ENCODE data around the gene ITPKB. TPM values are rescaled to one million over a fixed set of nuclear protein-coding genes. Genes with fewer than 3 reads are reported as not detected.

Gene ITPKB
- total RNA-seq, 1 donor from 2014 or later = 44.1 TPM

DNA sequence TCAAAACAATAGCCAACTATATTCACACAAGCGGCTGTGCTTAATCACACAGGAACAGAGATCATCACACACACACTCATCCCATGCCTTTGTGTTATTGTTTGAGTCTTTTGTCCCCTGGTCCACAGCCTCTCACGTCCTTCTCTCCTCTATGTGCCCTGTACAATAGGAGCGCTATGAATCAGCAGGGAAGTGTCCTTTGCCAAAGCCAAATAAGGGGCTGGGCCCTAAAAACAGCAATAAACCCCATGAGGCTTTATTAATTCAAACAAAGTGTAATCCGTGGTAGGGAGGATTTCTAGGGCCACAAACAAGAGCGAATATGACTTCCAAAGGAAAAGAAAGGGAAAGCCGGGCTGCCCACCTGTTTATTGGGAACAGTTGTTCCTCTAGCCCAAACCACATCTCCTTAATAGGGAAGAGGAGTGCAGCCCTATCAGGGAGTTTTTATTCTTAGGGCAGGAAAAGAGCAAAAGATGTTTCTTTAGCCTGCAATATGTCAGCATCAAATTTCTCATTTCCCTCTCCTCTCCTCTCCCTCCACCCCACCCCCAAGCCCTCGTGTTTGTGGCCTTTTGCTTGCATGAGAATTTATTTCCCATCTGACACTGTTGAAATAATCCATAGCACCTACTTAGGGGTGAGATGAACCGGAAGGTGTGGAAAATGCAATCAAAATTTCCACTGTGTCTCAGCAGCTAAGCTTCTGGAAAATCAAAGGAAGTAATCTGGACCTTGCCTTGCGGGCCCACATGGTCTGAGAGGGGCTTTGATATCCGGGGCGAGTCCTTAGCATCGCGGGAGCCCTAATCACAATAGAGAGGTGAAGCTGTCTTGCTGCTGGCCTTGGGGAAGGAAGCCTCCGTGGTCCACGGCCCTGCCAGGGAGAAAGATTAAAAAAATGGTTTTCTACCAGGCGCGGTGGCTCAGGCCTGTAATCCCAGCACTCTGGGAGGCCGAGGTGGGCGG lies 45.3 kb upstream of the ITPKB start:
- DNase-seq = no peak
- intact Hi-C loops (cut with DNase I) = no loop called here

DNA sequence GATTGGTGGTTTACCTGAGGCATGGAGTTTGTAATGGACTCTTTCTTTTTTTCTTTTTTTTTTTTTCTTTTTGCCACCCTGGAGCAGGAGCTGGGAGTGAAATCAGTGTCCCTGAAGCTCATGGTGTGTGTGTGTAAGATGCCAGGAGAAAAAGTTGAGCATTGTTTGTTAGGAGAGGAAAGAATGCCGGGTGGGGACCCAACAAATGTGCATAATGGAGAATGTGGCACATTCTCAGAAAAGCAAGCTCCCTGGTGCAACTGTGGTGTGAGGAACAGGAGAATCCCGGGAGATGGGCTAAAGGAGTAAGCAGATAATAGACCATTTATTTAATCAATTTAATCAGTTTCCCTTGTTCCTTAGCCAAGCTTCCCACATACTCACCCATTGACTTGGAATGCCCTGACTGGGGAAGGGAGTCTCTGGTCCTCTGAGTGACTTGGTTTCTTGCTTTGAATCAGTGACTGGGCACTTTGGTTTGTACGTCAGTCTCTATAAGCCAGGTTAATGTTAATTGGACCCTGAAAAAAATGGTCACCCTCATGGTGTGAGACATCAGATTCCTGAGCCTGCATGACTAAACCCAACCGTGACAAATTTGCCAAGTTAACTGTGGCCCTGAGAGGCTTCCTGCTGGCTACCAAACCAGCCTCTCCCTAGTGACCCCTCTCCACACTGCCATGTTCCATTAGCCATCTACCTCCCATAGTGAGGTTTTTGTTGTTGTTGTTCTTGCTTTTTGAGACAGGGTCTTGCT lies 43.9 kb upstream of the ITPKB start:
- Histone ChIP-seq H3K4me1 (peaks cover 10% of the 10 kb centered on the region), H3K36me3 (no peaks in the 10 kb centered on the region), H3K9me3 (no peaks in the 10 kb centered on the region), H3K27me3 (no peaks in the 10 kb centered on the region), H3K4me3 (no peak overlapping the region), H3K27ac (no peak overlapping the region)
- DNase-seq (no peak), ATAC-seq (no peak)
- intact Hi-C loops (cut with DNase I) = no loop called here
- TF ChIP-seq, protein P1, sequence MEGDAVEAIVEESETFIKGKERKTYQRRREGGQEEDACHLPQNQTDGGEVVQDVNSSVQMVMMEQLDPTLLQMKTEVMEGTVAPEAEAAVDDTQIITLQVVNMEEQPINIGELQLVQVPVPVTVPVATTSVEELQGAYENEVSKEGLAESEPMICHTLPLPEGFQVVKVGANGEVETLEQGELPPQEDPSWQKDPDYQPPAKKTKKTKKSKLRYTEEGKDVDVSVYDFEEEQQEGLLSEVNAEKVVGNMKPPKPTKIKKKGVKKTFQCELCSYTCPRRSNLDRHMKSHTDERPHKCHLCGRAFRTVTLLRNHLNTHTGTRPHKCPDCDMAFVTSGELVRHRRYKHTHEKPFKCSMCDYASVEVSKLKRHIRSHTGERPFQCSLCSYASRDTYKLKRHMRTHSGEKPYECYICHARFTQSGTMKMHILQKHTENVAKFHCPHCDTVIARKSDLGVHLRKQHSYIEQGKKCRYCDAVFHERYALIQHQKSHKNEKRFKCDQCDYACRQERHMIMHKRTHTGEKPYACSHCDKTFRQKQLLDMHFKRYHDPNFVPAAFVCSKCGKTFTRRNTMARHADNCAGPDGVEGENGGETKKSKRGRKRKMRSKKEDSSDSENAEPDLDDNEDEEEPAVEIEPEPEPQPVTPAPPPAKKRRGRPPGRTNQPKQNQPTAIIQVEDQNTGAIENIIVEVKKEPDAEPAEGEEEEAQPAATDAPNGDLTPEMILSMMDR (IDR thresholded peaks at IDR 0.05) = no peak

More for the DNA sequence above, 45.3 kb upstream of the ITPKB start:
- no peaks in the 10 kb centered on the region for H3K4me1 ChIP-seq
- no peaks in the 10 kb centered on the region for H3K9me3 ChIP-seq
- no peak overlapping the region for H3K4me3 ChIP-seq
- H3K27me3 ChIP-seq = no peaks in the 10 kb centered on the region
- ATAC-seq = no peak
- H3K36me3 ChIP-seq = no peaks in the 10 kb centered on the region
- no peak overlapping the region for H3K27ac ChIP-seq
- TF ChIP-seq, protein P1 (IDR thresholded peaks at IDR 0.05) = no peak

DNA sequence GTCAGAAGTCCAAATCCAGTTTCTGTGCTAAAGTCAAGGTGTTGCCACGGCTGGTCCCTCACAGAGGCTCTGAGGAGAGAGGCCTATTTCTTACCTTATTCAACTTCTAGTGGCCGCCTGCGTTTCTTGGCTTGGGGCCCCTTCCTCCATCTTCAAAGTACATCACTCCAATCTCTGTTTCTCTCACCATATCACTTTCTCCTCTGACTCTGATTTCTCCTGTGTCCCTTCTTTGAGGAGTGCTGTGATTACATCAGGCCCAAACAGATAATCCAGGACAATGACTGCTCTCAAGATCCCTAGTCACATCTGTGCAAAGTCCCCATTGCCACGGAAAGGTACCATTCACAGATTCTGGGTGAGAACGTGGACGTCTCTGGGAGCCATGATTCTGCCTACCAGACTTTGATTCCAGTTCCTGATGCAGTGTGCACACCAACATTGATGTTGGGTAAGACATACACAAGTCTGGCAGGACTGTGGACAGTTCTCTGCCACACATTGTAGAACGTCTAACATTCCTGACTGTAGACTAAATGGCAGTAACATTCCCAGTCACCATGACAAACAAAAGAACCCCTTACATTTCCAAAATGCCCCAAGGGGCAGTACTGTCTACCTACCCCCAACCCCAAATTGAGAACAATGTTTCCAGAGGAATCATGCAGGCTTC lies 43.0 kb upstream of the ITPKB start:
- intact Hi-C loops (cut with DNase I) = no loop called here
- TF ChIP-seq, protein P1 (IDR thresholded peaks at IDR 0.05) = no peak
- no peaks in the 10 kb centered on the region for H3K36me3 ChIP-seq
- H3K4me1 ChIP-seq = peaks cover 10% of the 10 kb centered on the region
- H3K4me3 ChIP-seq = no peak overlapping the region
- ATAC-seq = no peak
- no peaks in the 10 kb centered on the region for H3K9me3 ChIP-seq
- no peaks in the 10 kb centered on the region for H3K27me3 ChIP-seq
- no peak overlapping the region for H3K27ac ChIP-seq
- DNase-seq = no peak

DNA sequence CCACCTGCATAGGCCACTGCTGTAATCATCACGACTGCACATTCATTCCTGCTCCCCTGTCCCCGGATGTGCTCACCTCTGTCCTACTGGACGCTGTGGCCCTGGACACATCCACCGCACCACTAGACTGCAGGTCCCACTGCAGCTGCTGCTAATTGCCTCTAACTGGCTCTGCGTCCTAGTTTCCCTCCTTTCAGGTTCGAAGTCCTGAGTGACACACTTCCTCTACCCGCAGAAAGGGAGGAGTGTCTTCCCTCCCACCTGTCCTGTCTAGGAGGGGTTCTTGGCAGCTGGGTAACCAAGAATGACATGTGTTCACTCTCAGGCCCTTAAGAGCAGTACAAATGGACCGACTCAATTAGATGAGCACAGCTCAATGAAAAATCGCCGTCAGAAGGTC lies 40.5 kb upstream of the ITPKB start:
- H3K36me3 ChIP-seq = no peaks in the 10 kb centered on the region
- TF ChIP-seq, protein P1 (IDR thresholded peaks at IDR 0.05) = no peak
- no peak overlapping the region for H3K4me3 ChIP-seq
- DNase-seq (no peak), ATAC-seq (no peak)
- intact Hi-C loops (cut with DNase I) = no loop called here
- H3K27me3 ChIP-seq = no peaks in the 10 kb centered on the region
- H3K9me3 ChIP-seq = no peaks in the 10 kb centered on the region
- no peak overlapping the region for H3K27ac ChIP-seq
- peaks cover 10% of the 10 kb centered on the region for H3K4me1 ChIP-seq

DNA sequence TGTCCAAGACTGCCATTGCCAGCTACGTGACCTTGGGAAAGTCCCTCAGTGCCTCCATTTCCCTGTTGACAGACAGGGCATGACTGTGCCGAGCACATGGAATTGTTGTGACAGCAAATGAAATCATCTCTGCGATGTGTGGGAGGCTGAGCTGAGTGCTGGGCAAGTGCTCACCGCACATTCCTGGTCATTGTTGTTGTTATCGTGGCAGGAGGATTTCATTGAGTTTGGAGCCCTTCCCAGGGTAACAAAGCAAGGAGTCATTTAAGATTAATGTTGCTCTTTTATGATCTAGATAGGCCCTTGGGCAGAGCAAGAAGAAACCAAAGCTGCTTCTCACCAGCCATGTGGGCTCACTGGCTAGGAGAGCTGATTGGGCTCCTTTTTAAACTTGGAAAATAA lies 39.6 kb upstream of the ITPKB start:
- DNase-seq (no peak), ATAC-seq (peak; percentile 69)
- Histone ChIP-seq H3K27ac (peak overlapping the region; percentile 24), H3K4me3 (no peak overlapping the region), H3K36me3 (no peaks in the 10 kb centered on the region), H3K9me3 (no peaks in the 10 kb centered on the region), H3K27me3 (no peaks in the 10 kb centered on the region), H3K4me1 (peaks cover 10% of the 10 kb centered on the region)
- TF ChIP-seq, protein P1 (IDR thresholded peaks at IDR 0.05) = no peak
- intact Hi-C loops (cut with DNase I) = no loop called here
